Thyroid gland (tissue), 4 donors: Measurements from ENCODE around the gene GDPD5.

Source experiments
- POLR2A ChIP-seq, 2 donors: fragments of 450-650 bp; IDR thresholded peaks; one replicate each; pipeline ENCODE4 v1.6.1; 2017; ENCODE audit warnings: antibody characterized with exemption in 2 of 2, mild to moderate bottlenecking in 2 of 2, moderate library complexity in 1 of 2
- TF ChIP-seq, protein P1 (sequence below), 6 experiments: fragments of 200-600 bp in 3 of 6; fragments of 450-650 bp in 3 of 6; sonication (generic) in 3 of 6; IDR thresholded peaks; one replicate each; pipeline ENCODE4 v1.5.1; 2016 to 2019; ENCODE audit warnings: antibody characterized with exemption in 6 of 6, mild to moderate bottlenecking in 2 of 6, inconsistent platforms in 1 of 6, moderate library complexity in 1 of 6

DNA sequence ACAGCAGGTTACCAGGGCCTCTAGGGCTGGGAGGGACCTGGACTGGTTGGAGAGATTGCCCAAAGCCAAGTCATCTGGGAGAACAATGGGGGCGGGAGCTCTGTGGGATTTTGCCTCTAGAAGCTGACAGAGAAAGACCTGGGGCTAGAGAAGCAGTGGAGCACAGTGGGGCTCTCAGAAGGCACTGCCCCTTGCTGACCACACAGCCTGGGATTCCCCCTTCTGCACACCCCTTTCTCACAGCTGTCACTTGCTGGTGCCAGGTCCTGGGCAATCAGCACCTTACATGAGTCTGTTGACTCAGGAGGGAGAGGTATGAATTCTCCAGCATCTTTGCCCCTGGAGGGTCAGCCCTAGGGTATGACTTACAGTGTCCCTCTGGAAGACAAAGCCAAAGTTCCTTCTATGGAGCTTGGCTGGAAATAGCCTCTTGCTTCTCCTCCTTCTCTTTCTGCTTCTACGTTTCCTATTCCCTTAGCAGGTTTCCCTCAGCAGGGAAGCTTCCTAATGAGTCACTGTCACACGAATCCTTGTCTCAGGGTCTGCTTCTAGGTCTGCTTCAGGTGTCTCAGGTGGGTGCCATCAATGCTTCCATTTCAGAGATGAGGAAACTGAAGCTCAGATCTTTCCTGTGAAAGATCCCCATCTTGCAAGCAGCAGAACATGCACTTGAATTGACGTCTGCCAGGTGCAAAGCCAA lies 27.0 kb downstream of the GDPD5 start:
- no peak for TF ChIP-seq POLR2A (IDR thresholded peaks at IDR 0.05)
- TF ChIP-seq, protein P1, sequence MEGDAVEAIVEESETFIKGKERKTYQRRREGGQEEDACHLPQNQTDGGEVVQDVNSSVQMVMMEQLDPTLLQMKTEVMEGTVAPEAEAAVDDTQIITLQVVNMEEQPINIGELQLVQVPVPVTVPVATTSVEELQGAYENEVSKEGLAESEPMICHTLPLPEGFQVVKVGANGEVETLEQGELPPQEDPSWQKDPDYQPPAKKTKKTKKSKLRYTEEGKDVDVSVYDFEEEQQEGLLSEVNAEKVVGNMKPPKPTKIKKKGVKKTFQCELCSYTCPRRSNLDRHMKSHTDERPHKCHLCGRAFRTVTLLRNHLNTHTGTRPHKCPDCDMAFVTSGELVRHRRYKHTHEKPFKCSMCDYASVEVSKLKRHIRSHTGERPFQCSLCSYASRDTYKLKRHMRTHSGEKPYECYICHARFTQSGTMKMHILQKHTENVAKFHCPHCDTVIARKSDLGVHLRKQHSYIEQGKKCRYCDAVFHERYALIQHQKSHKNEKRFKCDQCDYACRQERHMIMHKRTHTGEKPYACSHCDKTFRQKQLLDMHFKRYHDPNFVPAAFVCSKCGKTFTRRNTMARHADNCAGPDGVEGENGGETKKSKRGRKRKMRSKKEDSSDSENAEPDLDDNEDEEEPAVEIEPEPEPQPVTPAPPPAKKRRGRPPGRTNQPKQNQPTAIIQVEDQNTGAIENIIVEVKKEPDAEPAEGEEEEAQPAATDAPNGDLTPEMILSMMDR (IDR thresholded peaks at IDR 0.05) = no peak
